Measurements from ENCODE around the gene ANKRD13A.
A peak's percentile ranks its signal among the peaks of the same experiment; 100 is the strongest.
"Not testable (repeated sequence)": the region's sequence is repeated elsewhere in the genome, so short reads cannot be mapped to it uniquely, and the experiment has no call there.

The ANKRD13A gene

GRCh38 chr12:110050927-110051326 lies 51.7 kb downstream of the ANKRD13A start:
- no peak for DNase-seq (ENCODE audit: low read depth, low spot score)
- in situ Hi-C loops (cut with HindIII; ENCODE audit: low sequenced_read_pairs): no loop called here
- no peak for TF ChIP-seq CTCF (IDR thresholded peaks at IDR 0.05; ENCODE audit: low read depth, low read length)
- no peak overlapping the region for H3K4me3 ChIP-seq (ENCODE audit: low read depth, low read length)

GRCh38 chr12:110055375-110056352 lies 56.4 kb downstream of the ANKRD13A start:
- DNase-seq (ENCODE audit: low read depth, low spot score): peak; percentile 90
- H3K4me3 ChIP-seq (ENCODE audit: low read depth, low read length); in situ Hi-C loops (cut with HindIII; ENCODE audit: low sequenced_read_pairs): not testable (repeated sequence)

- not testable (repeated sequence) for H3K4me3 ChIP-seq (ENCODE audit: low read depth, low read length)
Observed at GRCh38 chr12:110056643-110057042, 57.4 kb downstream of the ANKRD13A start.

GRCh38 chr12:110058875-110059615 lies 59.8 kb downstream of the ANKRD13A start:
- TF ChIP-seq CTCF (IDR thresholded peaks at IDR 0.05; ENCODE audit: low read depth, low read length): no peak
- no peak overlapping the region for H3K4me3 ChIP-seq (ENCODE audit: low read depth, low read length)
- in situ Hi-C loops (cut with HindIII; ENCODE audit: low sequenced_read_pairs): no loop called here
- DNase-seq (ENCODE audit: low read depth, low spot score): no peak

More at GRCh38 chr12:110056643-110057042, 57.4 kb downstream of the ANKRD13A start:
- in situ Hi-C loops (cut with HindIII; ENCODE audit: low sequenced_read_pairs); DNase-seq (ENCODE audit: low read depth, low spot score): not testable (repeated sequence)

- in situ Hi-C loops (cut with HindIII; ENCODE audit: low sequenced_read_pairs): no loop called here
- no peak overlapping the region for H3K4me3 ChIP-seq (ENCODE audit: low read depth, low read length)
- no peak for TF ChIP-seq CTCF (IDR thresholded peaks at IDR 0.05; ENCODE audit: low read depth, low read length)
Observed at GRCh38 chr12:110059651-110060000, 60.4 kb downstream of the ANKRD13A start.

GRCh38 chr12:110062241-110062640 lies 63.0 kb downstream of the ANKRD13A start:
- H3K4me3 ChIP-seq (ENCODE audit: low read depth, low read length): no peak overlapping the region
- TF ChIP-seq CTCF (IDR thresholded peaks at IDR 0.05; ENCODE audit: low read depth, low read length): no peak
- DNase-seq (ENCODE audit: low read depth, low spot score): no peak
- in situ Hi-C loops (cut with HindIII; ENCODE audit: low sequenced_read_pairs): no loop called here

More at GRCh38 chr12:110059651-110060000, 60.4 kb downstream of the ANKRD13A start:
- no peak for DNase-seq (ENCODE audit: low read depth, low spot score)

- no peak overlapping the region for H3K4me3 ChIP-seq (ENCODE audit: low read depth, low read length)
- no peak for TF ChIP-seq CTCF (IDR thresholded peaks at IDR 0.05; ENCODE audit: low read depth, low read length)
- DNase-seq (ENCODE audit: low read depth, low spot score): no peak
- in situ Hi-C loops (cut with HindIII; ENCODE audit: low sequenced_read_pairs): no loop called here
Observed at GRCh38 chr12:110065540-110065939, 66.3 kb downstream of the ANKRD13A start.

Measured in astrocyte of the spinal cord (primary cell).